ENCODE data around the gene KCNN3.

- no peak for TF ChIP-seq ZNF274 (IDR thresholded peaks at IDR 0.05; ENCODE audit: borderline replicate concordance, extremely low read depth, low read length)
- no peak for TF ChIP-seq CHD2 (IDR thresholded peaks at IDR 0.05; ENCODE audit: low read length)
- no peak for TF ChIP-seq POLR2A (IDR thresholded peaks at IDR 0.05; ENCODE audit: control extremely low read depth in 1 of 2, low read depth in 2 of 2, low read length in 2 of 2)
- TF ChIP-seq HDAC2 (IDR thresholded peaks at IDR 0.05; ENCODE audit: borderline replicate concordance in 1 of 2, low read depth in 2 of 2, low read length in 2 of 2): no peak
- no peak for TF ChIP-seq RFX5 (IDR thresholded peaks at IDR 0.05; ENCODE audit: borderline replicate concordance, low read depth, low read length)
- peak; percentile 88 to 96 (median 95) for TF ChIP-seq CTCF (IDR thresholded peaks at IDR 0.05; ENCODE audit: control extremely low read depth in 1 of 3, insufficient read depth in 1 of 3, low read depth in 1 of 3, low read length in 3 of 3)
Observed at GRCh38 chr1:154669464-154670282, 200.4 kb downstream of the KCNN3 start.
